HEK293T (cell line): ENCODE data around the gene RRM1.
A peak's percentile ranks its signal among the peaks of the same experiment; 100 is the strongest.

Source experiments
- CTCF ChIA-PET: fragments of 350-600 bp; formaldehyde crosslinking; extraction: SDS; loops from one replicate; lab custom pipeline; 2021; ENCODE audit warnings: antibody characterized with exemption, inconsistent platforms; lab: Yijun Ruan, JAX
- POLR2A ChIA-PET: fragments of 350-600 bp; formaldehyde crosslinking; extraction: SDS; loops from one replicate; lab custom pipeline; 2020; ENCODE audit warnings: antibody characterized with exemption, inconsistent platforms; lab: Yijun Ruan, JAX
- DNase-seq: peaks from one replicate; pipeline ENCODE4 v3.0.0; 2012; ENCODE audit warnings: mixed read lengths; ENCODE audit errors: extremely low spot score
- ARNT ChIP-seq: fragments of 450-650 bp; IDR thresholded peaks from 2 replicates; pipeline ENCODE4 v1.6.1; 2017; ENCODE audit warnings: mild to moderate bottlenecking
- BHLHE40 ChIP-seq: fragments of 450-650 bp; IDR thresholded peaks from 2 replicates; pipeline ENCODE4 v1.6.1; 2016; ENCODE audit warnings: mild to moderate bottlenecking, moderate library complexity, borderline replicate concordance
- ELF4 ChIP-seq: fragments of 450-650 bp; IDR thresholded peaks from 2 replicates; pipeline ENCODE4 v1.6.1; 2017; ENCODE audit warnings: antibody characterized with exemption
- FOXA1 ChIP-seq: fragments of 450-650 bp; IDR thresholded peaks from 2 replicates; pipeline ENCODE4 v1.6.1; 2016; ENCODE audit warnings: mild to moderate bottlenecking
- FOXK2 ChIP-seq: fragments of 450-650 bp; IDR thresholded peaks from 2 replicates; pipeline ENCODE4 v1.6.1; 2016; ENCODE audit warnings: mild to moderate bottlenecking
- FOXM1 ChIP-seq: fragments of 450-650 bp; IDR thresholded peaks from 2 replicates; pipeline ENCODE4 v1.6.1; 2017; ENCODE audit warnings: mild to moderate bottlenecking, borderline replicate concordance
- HDGF ChIP-seq: fragments of 450-650 bp; IDR thresholded peaks from 2 replicates; pipeline ENCODE4 v1.6.1; 2017; ENCODE audit warnings: antibody characterized with exemption, borderline replicate concordance
- L3MBTL2 ChIP-seq: fragments of 450-650 bp; conservative IDR thresholded peaks from 2 replicates; pipeline ENCODE4 v1.6.1; 2016; ENCODE audit warnings: mild to moderate bottlenecking
- LEF1 ChIP-seq: fragments of 450-650 bp; IDR thresholded peaks from 2 replicates; pipeline ENCODE4 v1.6.1; 2017; ENCODE audit warnings: mild to moderate bottlenecking, borderline replicate concordance
- NFRKB ChIP-seq: fragments of 450-650 bp; IDR thresholded peaks from 2 replicates; pipeline ENCODE4 v1.6.1; 2016; ENCODE audit warnings: mild to moderate bottlenecking, moderate library complexity
- SP1 ChIP-seq: fragments of 450-650 bp; IDR thresholded peaks from 2 replicates; pipeline ENCODE4 v1.6.1; 2017
- SUZ12 ChIP-seq: fragments of 450-650 bp; IDR thresholded peaks from 2 replicates; pipeline ENCODE4 v1.6.1; 2016; ENCODE audit warnings: mild to moderate bottlenecking
- TARDBP ChIP-seq: fragments of 450-650 bp; IDR thresholded peaks from 2 replicates; pipeline ENCODE4 v1.6.1; 2016
- ZNF384 ChIP-seq: fragments of 450-650 bp; IDR thresholded peaks from 2 replicates; pipeline ENCODE4 v1.6.1; 2016
- TF ChIP-seq, protein P1 (sequence below): fragments of 450-650 bp; IDR thresholded peaks from 2 replicates; pipeline ENCODE4 v1.6.1; 2016

RRM1 gene

DNA sequence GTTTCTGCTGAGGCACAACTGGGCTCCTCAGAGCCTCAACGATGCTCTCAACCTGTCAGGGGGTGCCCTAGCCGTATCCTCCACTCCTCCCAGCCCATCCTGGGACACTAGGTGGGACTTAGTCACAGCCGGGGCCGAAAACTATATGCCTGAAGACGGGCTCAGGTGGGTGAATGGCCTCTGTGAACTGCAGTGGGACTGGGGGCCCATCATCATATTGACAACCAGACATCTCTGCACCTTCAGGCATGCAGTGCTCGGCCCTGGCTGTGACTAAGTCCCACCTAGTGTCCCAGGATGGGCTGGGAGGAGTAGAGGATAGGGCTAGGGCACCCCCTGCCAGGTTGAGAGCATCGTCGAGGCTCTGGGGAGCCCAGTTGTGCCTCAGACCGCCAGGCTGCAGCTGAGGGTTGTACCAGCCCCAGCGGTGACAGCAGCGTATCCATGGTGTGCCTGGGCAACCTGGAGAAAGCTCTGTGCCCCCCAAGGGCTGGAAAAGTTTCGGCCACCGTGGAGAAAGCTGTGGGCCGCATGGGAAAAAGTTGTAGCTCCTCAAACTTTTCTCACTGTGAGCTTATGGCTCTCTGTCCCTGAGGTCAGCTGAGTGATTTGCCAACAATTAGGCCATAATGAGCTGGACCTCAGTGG, 88.9 kb downstream of the RRM1 start:
- ChIA-PET POLR2A (no interaction called here), CTCF (interaction anchor here (1.0 to 1.8 kb wide), 2 partner anchors 356 to 360 kb away, joined by 3 to 4 read pairs; no protein-coding TSS in a partner anchor)
- no peak for DNase-seq
- no peak for TF ChIP-seq SP1
- no peak for TF ChIP-seq TARDBP
- TF ChIP-seq NFRKB: no peak
- TF ChIP-seq LEF1: no peak
- TF ChIP-seq FOXA1: no peak
- no peak for TF ChIP-seq BHLHE40

DNA sequence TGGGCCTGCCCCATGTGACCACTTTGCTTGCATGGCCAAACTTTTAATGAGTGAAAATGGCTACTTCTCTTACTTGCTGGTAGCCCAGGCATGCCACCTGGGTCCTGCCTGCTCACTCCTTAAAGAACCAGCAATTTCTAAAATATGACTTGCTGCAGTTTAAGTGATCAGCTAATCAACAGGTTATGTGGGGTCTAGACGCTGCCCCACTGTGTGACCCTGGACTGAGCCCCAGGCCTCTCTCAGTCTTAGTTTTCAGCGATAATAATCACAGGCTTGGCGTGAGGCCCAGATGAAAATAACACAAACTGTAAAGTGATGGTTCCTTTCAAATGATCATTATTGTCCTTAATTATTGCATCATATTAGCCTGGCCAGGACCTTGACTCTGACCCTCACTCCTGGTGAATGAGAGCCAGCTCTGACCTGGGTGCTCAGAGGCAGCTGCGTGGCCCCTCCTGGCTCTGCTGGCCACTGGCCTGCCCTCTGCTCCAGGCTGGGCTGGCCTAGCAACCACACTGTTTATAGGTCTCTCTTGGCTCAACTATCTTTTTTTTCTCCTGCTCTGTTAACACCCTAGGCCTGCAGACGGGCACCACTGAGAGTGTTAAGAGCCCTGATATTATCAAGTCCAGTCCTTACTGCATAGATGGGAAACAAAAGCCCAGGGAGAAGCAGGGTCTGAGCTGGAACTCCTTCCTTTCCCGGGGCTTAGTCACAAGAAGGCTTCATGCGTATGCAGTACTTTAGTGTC, 89.7 kb downstream of the RRM1 start:
- TF ChIP-seq, protein P1, sequence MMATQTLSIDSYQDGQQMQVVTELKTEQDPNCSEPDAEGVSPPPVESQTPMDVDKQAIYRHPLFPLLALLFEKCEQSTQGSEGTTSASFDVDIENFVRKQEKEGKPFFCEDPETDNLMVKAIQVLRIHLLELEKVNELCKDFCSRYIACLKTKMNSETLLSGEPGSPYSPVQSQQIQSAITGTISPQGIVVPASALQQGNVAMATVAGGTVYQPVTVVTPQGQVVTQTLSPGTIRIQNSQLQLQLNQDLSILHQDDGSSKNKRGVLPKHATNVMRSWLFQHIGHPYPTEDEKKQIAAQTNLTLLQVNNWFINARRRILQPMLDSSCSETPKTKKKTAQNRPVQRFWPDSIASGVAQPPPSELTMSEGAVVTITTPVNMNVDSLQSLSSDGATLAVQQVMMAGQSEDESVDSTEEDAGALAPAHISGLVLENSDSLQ: no peak
- TF ChIP-seq L3MBTL2: no peak
- no peak for TF ChIP-seq LEF1
- no peak for TF ChIP-seq SUZ12
- TF ChIP-seq HDGF: no peak
- TF ChIP-seq ZNF384: no peak
- TF ChIP-seq FOXA1: no peak
- no peak for TF ChIP-seq ELF4
- TF ChIP-seq SP1: no peak
- TF ChIP-seq TARDBP: no peak
- TF ChIP-seq ARNT: no peak

DNA sequence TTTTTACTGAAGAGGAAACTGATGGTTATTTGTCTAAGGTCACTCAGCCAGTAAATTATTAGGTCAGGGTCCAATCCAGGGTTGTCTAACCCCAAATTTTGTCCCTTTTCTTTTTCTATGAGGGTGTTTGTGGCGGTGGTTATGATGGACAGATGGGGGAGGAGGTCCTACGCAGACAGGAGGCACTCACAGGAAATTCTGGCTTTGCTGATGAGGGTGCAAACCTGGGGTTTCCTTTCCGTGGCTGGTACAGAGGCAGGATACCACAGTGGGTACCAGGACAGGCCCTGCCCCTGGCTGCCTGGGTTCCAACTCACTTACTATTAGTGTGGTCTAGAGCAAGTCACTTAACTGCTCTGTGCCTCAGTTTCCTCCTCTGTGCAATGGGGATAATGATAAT, 91.0 kb downstream of the RRM1 start:
- TF ChIP-seq FOXM1 (no peak), TARDBP (no peak), HDGF (no peak), BHLHE40 (no peak), FOXK2 (no peak), FOXA1 (no peak), ELF4 (no peak), SP1 (no peak), SUZ12 (no peak)
- POLR2A ChIA-PET: no interaction called here
- CTCF ChIA-PET: interaction anchor here (0.6 kb wide), 1 partner anchor 442 kb away, joined by 3 read pairs; no protein-coding TSS in a partner anchor

More for the DNA sequence above, 89.7 kb downstream of the RRM1 start:
- no peak for DNase-seq
- CTCF ChIA-PET: interaction anchor here (1.8 kb wide), 1 partner anchor 355 kb away, joined by 4 read pairs; no protein-coding TSS in a partner anchor
- POLR2A ChIA-PET: no interaction called here

DNA sequence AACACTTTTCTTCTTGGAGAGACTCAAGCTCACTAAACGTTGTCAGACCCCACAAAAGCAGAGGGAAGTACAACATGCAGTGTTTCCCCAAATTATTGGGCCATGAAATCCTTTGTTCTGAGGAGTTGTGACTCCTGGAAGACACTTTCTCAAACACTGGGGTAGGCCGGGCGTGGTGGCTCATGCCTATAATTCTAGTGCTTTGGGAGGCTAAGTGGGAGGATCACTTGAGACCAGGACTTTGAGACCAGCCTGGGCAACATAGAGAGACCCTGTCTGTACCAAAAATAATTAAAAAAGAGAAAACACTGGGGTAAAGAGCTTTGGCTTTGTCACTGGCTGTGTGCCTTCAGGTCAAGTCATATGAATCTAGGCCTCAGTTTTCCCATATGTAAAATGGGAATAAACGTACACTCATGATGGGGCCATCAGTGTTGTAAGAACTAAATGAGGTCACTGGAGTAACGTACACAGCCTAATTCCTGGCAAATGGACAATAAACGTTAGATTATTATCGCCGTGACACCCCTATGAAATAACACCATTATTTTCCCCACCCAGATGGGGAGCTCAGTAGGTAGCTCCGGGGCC, 92.0 kb downstream of the RRM1 start:
- TF ChIP-seq FOXM1 (no peak), BHLHE40 (no peak), ELF4 (no peak), FOXA1 (no peak), LEF1 (no peak)
- TF ChIP-seq, protein P1: no peak
- no peak for DNase-seq
- ChIA-PET CTCF (interaction anchor here (0.6 to 2.2 kb wide), 8 partner anchors 10 to 810 kb away, joined by 3 to 37 read pairs (median 6); no protein-coding TSS in a partner anchor), POLR2A (interaction anchor here (0.6 to 1.7 kb wide), 4 partner anchors 8 to 421 kb away, joined by 3 to 9 read pairs (median 4); partner anchors contain the start of gene TRIM68)

More for the DNA sequence above, 91.0 kb downstream of the RRM1 start:
- DNase-seq: no peak

DNA sequence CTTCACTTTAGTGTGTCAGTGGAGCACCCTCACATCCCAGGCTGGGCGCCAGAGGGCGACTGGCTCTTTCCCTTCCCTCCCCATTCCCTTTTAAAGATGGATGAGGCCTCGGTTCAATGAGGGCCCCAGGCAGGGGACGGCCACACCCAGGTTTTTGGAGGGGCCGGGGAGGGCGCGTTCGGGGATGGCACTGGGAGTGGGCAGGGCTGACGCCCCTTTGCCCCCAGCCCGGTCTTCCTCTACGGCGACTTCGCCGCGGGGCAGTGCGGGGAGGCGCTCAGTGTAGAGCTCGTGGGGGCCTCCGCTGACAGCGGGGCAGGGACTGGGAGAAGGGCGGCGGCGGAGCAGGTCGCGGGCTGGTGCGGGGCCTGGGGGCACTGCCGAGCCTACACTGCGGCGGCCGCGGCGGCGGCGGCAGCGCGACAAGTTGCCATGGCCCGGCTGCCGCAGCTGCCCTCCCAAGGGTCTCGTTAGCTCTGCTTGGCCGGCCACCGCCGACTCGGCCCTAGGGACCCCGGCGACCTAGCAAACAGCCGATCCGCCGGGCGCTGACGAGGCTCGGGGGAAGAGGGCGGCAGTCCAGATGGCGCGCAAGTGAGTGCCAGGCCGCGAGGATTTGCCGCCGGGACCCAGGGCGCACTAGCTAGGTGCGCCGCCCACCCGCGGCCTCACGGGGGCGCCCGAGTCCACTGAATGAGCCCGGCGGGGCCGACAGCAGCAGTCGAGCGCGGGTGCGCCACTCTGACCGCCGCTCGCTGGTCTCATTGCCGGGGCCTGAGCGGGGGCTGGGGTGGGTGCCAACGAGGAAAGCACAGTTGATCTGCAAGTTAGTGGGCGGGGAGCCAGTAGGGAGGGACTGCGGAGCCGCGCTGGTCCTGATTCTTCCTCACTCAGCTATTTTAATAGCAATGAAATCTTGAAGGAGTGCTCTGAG, 92.7 kb downstream of the RRM1 start:
- peak; percentile 87 for DNase-seq
- POLR2A ChIA-PET: interaction anchor here (0.6 to 1.7 kb wide), 5 partner anchors 9 to 421 kb away, joined by 3 to 9 read pairs (median 4); partner anchors contain the start of genes TRIM21 and TRIM68
- CTCF ChIA-PET: interaction anchor here (0.6 to 2.2 kb wide), 17 partner anchors 10 to 809 kb away, joined by 3 to 37 read pairs (median 4); no protein-coding TSS in a partner anchor
- TF ChIP-seq NFRKB: no peak
- TF ChIP-seq ELF4: no peak
- TF ChIP-seq, protein P1: no peak
- TF ChIP-seq ARNT: no peak
- TF ChIP-seq L3MBTL2: peak; percentile 45; the same call in 1 of the 2 replicates
- no peak for TF ChIP-seq FOXM1
- TF ChIP-seq TARDBP: no peak
